DMS 273 (cell line): ENCODE data around the gene CARNS1.
"Not testable (repeated sequence)": the region's sequence is repeated elsewhere in the genome, so short reads cannot be mapped to it uniquely, and the experiment has no call there.

Source experiments
- DNase-seq: peaks from one replicate; lab custom pipeline; 2025; ENCODE audit not compliant: unreplicated experiment; lab: John Stamatoyannopoulos, UW

CARNS1 gene

DNA sequence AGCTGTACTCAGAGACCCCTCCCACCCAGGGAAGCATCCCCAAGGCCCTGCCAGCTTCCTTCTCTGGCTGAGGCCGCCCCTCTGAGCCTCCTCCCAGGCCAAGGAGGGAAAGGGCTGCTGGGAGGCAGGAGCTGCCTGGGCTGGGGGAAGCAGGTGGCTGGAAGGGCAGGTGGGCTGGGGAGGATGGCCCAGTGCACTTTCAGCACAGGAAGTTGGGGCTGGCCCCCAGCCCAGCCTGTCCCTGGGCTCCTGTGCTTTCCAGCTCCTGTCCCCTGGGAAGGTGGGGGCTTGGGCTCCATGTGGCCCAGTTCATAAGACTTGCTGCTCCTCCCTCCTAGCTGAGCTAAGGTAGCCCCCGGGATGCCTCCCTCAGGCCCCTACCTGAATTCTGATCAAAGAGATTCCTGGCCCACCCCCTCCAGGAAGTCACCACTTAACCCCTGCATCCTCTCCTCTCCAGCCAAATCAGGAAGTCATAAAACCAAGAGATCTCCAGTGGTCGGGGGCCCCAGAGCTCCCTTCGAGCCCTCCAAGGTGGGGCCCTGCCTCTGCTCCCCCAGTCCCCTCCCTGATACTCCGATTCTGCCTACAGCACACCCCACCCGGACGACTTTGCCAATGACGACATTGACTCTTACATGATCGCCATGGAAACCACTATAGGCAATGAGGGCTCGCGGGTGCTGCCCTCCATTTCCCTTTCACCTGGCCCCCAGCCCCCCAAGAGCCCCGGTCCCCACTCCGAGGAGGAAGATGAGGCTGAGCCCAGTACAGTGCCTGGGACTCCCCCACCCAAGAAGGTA is 18.7 kb upstream of the CARNS1 start:
- no peak for DNase-seq

DNA sequence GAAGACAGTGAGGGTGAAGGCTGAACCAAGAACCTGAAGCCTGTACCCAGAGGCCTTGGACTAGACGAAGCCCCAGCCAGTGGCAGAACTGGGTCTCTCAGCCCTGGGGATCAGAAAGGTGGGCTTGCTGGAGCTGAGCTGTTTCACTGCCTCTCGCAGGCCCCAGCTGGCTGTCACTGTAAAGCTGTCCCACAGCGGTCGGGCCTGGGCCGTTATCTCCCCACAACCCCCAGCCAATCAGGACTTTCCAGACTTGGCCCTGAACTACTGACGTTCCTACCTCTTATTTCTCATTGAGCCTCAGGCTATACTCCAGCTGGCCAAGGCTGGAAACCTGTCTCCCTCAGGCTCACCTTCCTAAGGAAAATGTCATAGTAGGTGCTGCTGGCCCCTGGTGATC is 17.9 kb upstream of the CARNS1 start:
- DNase-seq: no peak

DNA sequence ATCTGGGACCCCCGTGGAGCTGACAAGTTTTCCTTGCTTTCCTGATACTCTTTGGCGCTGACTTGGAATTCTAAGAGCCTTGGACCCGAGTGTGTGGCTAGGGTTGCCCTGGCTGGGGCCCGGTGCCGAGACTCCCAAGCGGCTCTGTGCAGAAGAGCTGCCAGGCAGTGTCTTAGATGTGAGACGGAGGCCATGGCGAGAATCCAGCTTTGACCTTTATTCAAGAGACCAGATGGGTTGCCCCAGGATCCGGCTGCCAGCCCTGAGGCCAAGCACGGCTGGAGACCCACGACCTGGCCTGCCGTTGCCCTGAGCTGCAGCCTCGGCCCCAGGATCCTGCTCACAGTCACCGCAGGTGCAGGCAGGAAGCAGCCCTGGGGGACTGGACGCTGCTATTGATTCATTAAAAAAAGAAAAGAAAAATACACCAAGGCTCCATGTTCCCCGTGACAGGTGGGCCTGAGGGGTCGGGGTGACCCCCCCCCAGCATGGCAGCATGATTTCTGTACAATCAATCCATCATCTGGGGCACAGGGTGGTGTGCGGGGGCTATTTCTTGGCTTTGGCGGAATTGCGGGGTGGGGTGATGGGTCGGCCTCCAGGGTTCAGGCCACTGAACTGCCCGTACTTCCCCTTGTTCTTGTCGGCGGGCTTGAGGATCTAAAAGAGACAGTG is 17.4 kb upstream of the CARNS1 start:
- DNase-seq: no peak

DNA sequence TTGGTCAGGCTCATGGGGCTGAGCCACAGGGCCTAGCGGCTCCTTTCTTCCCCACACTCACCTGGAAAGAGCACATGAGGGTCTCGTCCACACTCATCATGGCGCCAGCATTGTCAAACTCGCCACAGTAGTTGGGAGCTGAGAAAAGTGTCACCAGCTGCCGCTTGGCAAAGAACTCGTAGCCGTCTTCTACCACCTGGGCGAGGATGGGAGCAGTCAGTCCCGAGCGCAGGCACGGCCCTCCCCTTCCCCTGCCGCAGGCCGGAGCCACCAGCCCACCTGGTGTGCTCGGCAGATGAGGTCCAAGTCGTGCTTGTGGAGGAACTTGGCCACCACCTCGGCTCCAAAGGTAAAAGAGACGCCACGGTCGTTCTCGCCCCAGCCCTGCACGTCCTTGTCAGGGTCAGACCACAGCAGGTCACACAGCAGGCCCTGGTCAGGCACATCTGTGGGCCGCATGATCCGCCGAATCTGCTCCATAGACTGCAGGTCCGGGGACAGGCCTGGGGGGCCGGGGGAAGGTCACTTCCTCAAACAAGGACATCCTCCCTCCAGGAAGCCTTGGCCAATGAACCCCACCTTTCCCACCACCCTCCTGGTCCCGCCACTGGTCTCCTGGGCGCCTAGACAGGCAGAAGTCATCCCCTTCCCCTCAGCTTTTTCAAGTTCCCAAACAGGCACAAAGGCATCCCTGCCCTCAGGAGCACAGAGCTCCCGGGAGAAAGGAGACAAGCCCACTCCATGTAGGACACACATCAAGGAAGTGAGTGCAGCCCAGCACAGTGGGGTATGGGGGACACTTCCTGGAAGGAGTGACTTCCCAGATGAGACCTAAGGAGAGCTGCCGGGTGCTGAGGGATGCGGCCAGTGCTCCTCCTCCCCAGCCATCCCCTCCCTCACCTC is 16.6 kb upstream of the CARNS1 start:
- no peak for DNase-seq

- DNase-seq: no peak
Measured at GRCh38 chr11:67400251-67400941, 15.1 kb upstream of the CARNS1 start.

- DNase-seq: peak; percentile 31
Measured at GRCh38 chr11:67400942-67401494, 14.5 kb upstream of the CARNS1 start.

- peak; percentile 91 for DNase-seq
Measured at GRCh38 chr11:67401495-67402191, 13.8 kb upstream of the CARNS1 start, which contains the start of gene PPP1CA. PPP1CA (minus strand) TSS chr11:67401858; CDS start chr11:67401782, 76 bp downstream.

- DNase-seq: not testable (repeated sequence)
Measured at GRCh38 chr11:67402192-67402839, 13.2 kb upstream of the CARNS1 start.

DNA sequence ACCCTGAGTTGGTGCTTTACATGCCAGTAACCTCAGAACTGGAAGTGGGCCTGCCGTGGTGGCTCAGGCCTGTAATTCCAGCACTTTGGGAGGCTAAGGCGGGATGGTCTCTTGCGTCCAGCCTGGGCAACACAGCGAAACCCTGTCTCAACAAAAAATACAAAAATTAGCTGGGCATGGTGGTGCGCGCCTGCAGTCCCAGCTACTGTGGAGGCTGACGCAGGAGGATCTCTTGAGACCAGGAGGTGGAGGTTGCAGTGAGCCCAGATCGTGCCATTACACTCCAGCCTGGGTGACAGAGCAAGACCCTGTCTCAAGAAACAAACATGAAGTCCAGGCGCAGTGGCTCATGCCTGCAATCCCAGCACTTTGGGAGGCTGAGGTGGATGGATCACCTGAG is 12.4 kb upstream of the CARNS1 start:
- DNase-seq: not testable (repeated sequence)

GRCh38 chr11:67404515-67405195 is 10.8 kb upstream of the CARNS1 start:
- DNase-seq: no peak

DNA sequence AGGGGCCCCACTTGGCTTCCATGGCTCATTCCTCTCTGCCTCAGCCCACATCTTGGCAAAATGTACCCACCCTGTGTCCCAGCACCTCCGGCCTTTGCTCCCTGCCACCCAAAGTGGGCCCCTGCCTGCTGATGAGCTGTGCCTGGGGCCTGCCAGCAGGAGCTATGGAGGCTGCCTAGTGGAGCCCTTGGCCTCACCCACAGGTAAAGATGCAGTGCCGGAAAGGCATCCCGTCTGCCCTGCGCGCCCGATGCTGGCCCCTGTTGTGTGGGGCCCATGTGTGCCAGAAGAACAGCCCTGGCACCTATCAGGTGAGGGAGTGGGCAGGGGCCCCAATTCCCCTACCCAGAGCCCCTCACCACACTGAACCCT is 10.3 kb upstream of the CARNS1 start:
- DNase-seq: no peak

DNA sequence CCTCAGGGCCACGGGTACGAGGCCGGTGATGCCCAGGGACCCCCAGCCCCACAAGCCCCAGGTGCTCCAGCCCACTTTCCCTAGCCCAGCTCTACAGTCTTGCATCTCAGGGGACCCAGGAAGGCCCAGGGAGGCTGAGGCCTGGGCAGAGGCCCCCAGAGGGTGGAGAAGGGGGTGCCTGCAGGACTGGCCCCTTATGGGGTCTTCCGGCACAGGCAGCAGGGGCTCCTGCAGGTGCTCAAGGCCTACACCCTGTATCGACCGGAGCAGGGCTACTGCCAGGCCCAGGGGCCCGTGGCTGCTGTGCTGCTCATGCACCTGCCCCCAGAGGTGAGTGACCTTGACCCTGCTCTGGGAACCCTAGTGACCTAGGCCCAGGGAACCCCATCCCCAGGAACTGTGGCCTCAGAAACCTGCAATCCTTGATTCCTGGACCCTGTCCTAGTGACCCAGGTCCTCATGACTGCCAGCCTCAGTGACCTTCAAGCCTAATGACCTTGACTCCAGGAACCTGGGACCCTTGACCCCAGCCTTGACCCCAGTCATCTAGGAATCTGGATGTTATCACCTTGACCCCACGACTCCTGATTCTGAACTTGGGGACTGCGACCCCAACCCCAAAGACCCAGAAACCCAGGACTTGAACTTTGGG is 9.7 kb upstream of the CARNS1 start:
- no peak for DNase-seq

DNA sequence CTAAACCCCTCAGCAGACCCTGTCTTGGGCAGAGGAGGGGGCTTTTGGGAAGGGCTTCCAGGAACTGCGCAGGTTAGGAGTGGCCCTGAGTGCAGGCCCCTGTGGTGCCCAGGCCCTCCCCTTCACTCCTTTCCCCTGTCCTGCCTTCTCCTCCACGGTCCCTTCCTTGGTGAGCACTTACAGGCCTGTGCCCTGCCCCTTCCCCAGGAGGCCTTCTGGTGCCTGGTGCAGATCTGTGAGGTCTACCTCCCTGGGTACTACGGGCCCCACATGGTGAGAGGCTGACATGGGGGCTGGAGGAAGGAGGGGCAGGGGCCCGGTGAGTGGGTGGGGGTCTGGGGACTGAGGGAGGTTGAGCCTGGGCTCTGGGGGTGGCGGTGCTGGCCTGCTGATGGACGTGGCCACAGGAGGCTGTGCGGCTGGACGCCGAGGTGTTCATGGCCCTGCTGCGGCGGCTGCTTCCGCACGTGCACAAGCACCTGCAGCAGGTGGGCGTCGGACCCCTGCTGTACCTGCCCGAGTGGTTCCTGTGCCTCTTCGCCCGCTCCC is 9.0 kb upstream of the CARNS1 start:
- DNase-seq: no peak

- DNase-seq: peak; percentile 24
Measured at GRCh38 chr11:67406969-67407687, 8.3 kb upstream of the CARNS1 start.

DNA sequence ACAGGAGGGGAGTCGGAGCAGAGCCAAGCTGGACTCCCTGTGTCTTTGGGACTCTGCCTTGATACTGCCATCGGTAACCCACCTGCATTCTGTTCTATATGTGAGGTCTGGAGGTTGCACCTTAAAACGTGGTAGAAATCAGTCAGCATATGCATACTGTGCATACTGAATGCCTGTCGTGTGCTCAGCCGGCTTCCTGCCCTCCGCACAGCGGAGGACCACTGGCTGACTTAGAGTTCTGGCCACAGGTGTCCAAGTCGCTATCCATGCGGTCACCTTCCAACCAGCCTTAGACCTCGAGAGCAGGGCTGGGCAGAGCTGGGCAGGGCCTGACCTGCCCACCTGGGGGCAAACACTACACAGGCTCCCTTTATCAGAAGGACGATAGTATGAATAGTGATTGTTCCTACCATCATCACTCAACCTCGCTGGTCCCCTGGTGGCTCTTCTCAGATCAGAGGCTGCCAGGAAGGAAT is 7.8 kb upstream of the CARNS1 start:
- no peak for DNase-seq

GRCh38 chr11:67408437-67409200 is 6.9 kb upstream of the CARNS1 start:
- DNase-seq: no peak

GRCh38 chr11:67409261-67409666 is 6.2 kb upstream of the CARNS1 start:
- no peak for DNase-seq
